ENCODE results near the gene PTAFR. TPM values are rescaled to one million over a fixed set of nuclear protein-coding genes. Genes with fewer than 3 reads are reported as not detected.

PTAFR gene, protein sequence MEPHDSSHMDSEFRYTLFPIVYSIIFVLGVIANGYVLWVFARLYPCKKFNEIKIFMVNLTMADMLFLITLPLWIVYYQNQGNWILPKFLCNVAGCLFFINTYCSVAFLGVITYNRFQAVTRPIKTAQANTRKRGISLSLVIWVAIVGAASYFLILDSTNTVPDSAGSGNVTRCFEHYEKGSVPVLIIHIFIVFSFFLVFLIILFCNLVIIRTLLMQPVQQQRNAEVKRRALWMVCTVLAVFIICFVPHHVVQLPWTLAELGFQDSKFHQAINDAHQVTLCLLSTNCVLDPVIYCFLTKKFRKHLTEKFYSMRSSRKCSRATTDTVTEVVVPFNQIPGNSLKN
- 10 to 100 TPM in 1 of 4 donors, 1 to 10 TPM in 3; 2.0 to 51.7 (median 4.2) TPM for total RNA-seq

DNA sequence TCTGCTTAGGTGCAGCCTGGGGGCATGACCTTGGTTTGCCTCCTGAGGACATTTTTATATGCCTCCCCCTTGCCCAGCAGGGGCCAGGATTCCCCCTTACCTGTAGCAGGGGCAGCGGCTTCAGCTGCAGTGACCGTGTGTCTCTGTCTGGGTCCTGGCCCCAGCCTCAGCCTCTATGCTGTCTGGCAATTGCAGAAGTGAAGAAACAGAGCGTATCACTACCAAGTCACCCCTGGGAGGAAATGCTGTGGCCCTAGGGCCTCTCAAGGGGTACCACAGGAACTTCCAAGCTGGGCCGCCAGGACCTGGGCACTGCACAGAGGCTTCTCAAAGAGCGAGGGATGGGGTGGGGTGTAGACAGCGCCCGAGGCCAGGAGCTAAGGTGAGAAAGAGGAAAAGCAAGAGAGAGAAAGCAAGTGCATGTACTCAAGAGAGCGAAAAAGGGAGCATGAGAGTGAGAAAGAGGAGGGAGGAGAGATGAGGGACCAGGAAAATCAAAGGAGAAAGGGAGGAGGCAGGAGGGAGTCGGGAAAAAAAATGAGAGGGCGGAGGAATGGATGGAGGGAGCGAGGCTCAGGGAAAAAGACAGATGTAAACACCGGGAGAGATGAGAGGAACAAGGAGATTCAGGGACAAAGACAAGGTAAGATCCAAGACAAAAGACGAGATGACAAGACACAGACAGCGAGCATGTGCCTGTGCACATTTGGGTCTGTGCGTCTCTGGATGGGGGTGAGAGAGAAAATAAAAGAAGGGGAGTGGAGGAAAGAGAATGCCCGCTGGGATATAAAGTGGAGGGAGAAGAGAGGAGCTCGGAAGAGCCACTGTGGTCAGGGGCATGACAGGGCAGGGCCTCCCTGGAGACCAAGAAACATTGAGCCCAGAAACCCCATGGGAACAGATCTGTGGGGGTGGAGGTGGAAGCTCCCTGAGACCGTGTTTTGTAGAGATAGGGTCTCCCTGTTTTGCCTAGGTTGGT, at the start of gene PTAFR:
TSS of gene PTAFR (minus strand) at position 199 of the 979 bp plus-strand sequence. CDS start 25,669 bp downstream, outside the sequence.
- intact Hi-C loops (cut with DNase I; ENCODE audit: low total_unique reads), result no loop called here
- H3K36me3 ChIP-seq, result no peaks in the 10 kb centered on the region
- WGBS, 2 donors (ENCODE audit: low coverage in 1 of 2), result 63 to 71% methylated on average over 12 to 18 of the region's 18 CpGs
- peaks cover 0 to 32% (median 17%) of the 10 kb centered on the region in 4 donors for H3K4me1 ChIP-seq
- peak within 1 kb of the TSS in 1 of 4 donors; percentile 31 for H3K4me3 ChIP-seq
- H3K9me3 ChIP-seq, result no peaks in the 10 kb centered on the region
- peak; percentile 41 for DNase-seq
- H3K27me3 ChIP-seq, result no peaks in the 10 kb centered on the region
- H3K27ac ChIP-seq, result peak within 1 kb of the TSS; percentile 55 to 74 (median 68)
- TF ChIP-seq POLR2A (IDR thresholded peaks at IDR 0.05), result peak; percentile 28
- peak in 2 of 3 donors; percentile 28 to 64 for TF ChIP-seq POLR2AphosphoS5 (IDR thresholded peaks at IDR 0.05)
- TF ChIP-seq, protein P1, sequence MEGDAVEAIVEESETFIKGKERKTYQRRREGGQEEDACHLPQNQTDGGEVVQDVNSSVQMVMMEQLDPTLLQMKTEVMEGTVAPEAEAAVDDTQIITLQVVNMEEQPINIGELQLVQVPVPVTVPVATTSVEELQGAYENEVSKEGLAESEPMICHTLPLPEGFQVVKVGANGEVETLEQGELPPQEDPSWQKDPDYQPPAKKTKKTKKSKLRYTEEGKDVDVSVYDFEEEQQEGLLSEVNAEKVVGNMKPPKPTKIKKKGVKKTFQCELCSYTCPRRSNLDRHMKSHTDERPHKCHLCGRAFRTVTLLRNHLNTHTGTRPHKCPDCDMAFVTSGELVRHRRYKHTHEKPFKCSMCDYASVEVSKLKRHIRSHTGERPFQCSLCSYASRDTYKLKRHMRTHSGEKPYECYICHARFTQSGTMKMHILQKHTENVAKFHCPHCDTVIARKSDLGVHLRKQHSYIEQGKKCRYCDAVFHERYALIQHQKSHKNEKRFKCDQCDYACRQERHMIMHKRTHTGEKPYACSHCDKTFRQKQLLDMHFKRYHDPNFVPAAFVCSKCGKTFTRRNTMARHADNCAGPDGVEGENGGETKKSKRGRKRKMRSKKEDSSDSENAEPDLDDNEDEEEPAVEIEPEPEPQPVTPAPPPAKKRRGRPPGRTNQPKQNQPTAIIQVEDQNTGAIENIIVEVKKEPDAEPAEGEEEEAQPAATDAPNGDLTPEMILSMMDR (IDR thresholded peaks at IDR 0.05), result no peak
- in situ Hi-C loops (cut with MboI; ENCODE audit: low pct_ligation_motif_present in 1 of 4, low pct_unique_long_range_greater_than_20kb in 1 of 4, low sequenced_read_pairs in 3 of 4), result no loop called here

DNA sequence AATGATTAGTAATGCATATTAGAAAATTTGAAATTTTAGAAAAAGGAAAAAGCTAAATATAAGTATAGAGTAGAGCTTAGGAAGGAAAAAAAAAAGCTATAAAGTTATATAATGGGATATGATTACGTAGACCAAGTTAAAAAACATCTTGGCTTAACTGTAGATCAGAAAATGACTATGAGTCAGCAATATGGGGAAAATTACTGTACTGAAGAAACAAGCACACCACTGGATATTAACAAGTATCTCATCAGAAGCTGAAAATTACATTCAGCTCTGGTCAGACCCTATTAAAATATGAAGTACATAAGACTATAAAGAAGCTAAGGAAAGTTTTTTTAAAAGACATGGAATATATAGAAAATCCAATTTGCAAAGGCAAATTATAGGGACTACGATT, 36.8 kb upstream of the PTAFR start:
- Histone ChIP-seq H3K4me1 (peaks cover 0 to 5% (median 0%) of the 10 kb centered on the region in 4 donors), H3K36me3 (peaks cover 0 to 53% (median 12%) of the 10 kb centered on the region in 4 donors), H3K4me3 (no peak overlapping the region), H3K27ac (no peak overlapping the region), H3K27me3 (no peaks in the 10 kb centered on the region), H3K9me3 (no peaks in the 10 kb centered on the region)
- in situ Hi-C loops (cut with MboI; ENCODE audit: low pct_ligation_motif_present in 1 of 4, low pct_unique_long_range_greater_than_20kb in 1 of 4, low sequenced_read_pairs in 3 of 4), result loop anchor here in 1 of 4 donors (25.0 kb wide), 1 partner anchor 351 kb away; the partner anchor contains the start of gene THEMIS2
- TF ChIP-seq, protein P1 (IDR thresholded peaks at IDR 0.05), result no peak
- TF ChIP-seq POLR2AphosphoS5 (IDR thresholded peaks at IDR 0.05) (no peak), POLR2A (IDR thresholded peaks at IDR 0.05) (no peak), EP300 (IDR thresholded peaks at IDR 0.05; ENCODE audit: low read depth) (no peak)
- intact Hi-C loops (cut with DNase I; ENCODE audit: low total_unique reads), result no loop called here
- no peak for DNase-seq
- 73 to 79% methylated on average over 2 of the region's 2 CpGs for WGBS, 2 donors (ENCODE audit: low coverage in 1 of 2)

DNA sequence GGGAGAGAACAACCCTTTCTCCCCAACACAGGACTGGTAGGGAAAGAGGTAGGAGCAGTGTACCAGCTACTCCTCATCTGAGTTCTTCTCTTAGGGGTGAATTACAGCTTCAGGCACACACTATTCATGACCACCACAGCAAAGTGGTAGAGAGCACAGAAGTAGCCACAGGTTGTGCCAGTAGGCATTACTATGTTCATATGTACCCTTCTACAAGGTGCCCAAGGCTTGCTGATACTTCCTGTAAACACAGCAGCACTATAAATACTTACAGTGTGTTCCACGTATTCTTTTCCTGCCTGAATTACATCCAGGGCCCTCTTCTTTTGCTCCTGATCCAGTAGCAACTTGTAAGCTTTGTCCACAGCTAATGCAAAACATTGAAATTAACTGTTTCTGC, 33.2 kb upstream of the PTAFR start:
- intact Hi-C loops (cut with DNase I; ENCODE audit: low total_unique reads), result no loop called here
- in situ Hi-C loops (cut with MboI; ENCODE audit: low pct_ligation_motif_present in 1 of 4, low pct_unique_long_range_greater_than_20kb in 1 of 4, low sequenced_read_pairs in 3 of 4), result loop anchor here in 2 of 4 donors (5.0 to 25.0 kb wide), 2 partner anchors 117 to 347 kb away; partner anchors contain the start of gene THEMIS2 (in 1 of the 2)
- Histone ChIP-seq H3K36me3 (peaks cover 0 to 74% (median 25%) of the 10 kb centered on the region in 4 donors), H3K4me1 (peaks cover 0 to 5% (median 0%) of the 10 kb centered on the region in 4 donors), H3K27ac (no peak overlapping the region), H3K9me3 (no peaks in the 10 kb centered on the region), H3K4me3 (no peak overlapping the region), H3K27me3 (no peaks in the 10 kb centered on the region)
- DNase-seq, result no peak
- TF ChIP-seq EP300 (IDR thresholded peaks at IDR 0.05; ENCODE audit: low read depth) (no peak), POLR2A (IDR thresholded peaks at IDR 0.05) (no peak)
- TF ChIP-seq, protein P1 (IDR thresholded peaks at IDR 0.05), result no peak
- 64 to 71% methylated on average over 1 of the region's 1 CpG for WGBS, 2 donors (ENCODE audit: low coverage in 1 of 2)
